HL-60 (cell line): ENCODE data around the gene MAP6.

Experiments used
- GABPA ChIP-seq: IDR thresholded peaks from 2 replicates; pipeline ENCODE4 v1.6.1; 2012; ENCODE audit warnings: low read depth
- POLR2AphosphoS5 ChIP-seq: IDR thresholded peaks from 2 replicates; pipeline ENCODE4 v1.6.1; 2012; ENCODE audit warnings: low read depth
- REST ChIP-seq: IDR thresholded peaks from 2 replicates; pipeline ENCODE4 v1.6.1; 2012; ENCODE audit warnings: low read depth; ENCODE audit not compliant: insufficient replicate concordance
- SPI1 ChIP-seq: IDR thresholded peaks from 2 replicates; pipeline ENCODE4 v1.6.1; 2012; ENCODE audit warnings: low read depth, mild to moderate bottlenecking, borderline replicate concordance
- TF ChIP-seq, protein P1 (sequence below): IDR thresholded peaks from one replicate; pipeline ENCODE4 v1.5.1; 2011; ENCODE audit warnings: low read length, control low read depth, inconsistent platforms; ENCODE audit not compliant: insufficient read depth

- TF ChIP-seq, protein P1, sequence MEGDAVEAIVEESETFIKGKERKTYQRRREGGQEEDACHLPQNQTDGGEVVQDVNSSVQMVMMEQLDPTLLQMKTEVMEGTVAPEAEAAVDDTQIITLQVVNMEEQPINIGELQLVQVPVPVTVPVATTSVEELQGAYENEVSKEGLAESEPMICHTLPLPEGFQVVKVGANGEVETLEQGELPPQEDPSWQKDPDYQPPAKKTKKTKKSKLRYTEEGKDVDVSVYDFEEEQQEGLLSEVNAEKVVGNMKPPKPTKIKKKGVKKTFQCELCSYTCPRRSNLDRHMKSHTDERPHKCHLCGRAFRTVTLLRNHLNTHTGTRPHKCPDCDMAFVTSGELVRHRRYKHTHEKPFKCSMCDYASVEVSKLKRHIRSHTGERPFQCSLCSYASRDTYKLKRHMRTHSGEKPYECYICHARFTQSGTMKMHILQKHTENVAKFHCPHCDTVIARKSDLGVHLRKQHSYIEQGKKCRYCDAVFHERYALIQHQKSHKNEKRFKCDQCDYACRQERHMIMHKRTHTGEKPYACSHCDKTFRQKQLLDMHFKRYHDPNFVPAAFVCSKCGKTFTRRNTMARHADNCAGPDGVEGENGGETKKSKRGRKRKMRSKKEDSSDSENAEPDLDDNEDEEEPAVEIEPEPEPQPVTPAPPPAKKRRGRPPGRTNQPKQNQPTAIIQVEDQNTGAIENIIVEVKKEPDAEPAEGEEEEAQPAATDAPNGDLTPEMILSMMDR: no peak
- no peak for TF ChIP-seq REST
- TF ChIP-seq SPI1: no peak
- TF ChIP-seq POLR2AphosphoS5: no peak
- TF ChIP-seq GABPA: no peak
Observed at GRCh38 chr11:75650167-75650723, 18.6 kb downstream of the MAP6 start.
